BLaER1 (cell line): Measurements from ENCODE around the gene ISL1.

Experiments
- H3K27ac ChIP-seq: shearing (Covaris generic); formaldehyde crosslinking; 2 replicates; pipeline ENCODE4 v1.8.1; 2022
- H3K27me3 ChIP-seq: shearing (Covaris generic); formaldehyde crosslinking; 2 replicates; pipeline ENCODE4 v1.8.1; 2022
- H3K36me3 ChIP-seq: shearing (Covaris generic); formaldehyde crosslinking; 2 replicates; pipeline ENCODE4 v1.8.1; 2022
- H3K4me1 ChIP-seq: shearing (Covaris generic); formaldehyde crosslinking; 2 replicates; pipeline ENCODE4 v1.8.1; 2022
- H3K4me2 ChIP-seq: shearing (Covaris generic); formaldehyde crosslinking; 2 replicates; pipeline ENCODE4 v1.8.1; 2022
- H3K4me3 ChIP-seq: shearing (Covaris generic); formaldehyde crosslinking; 2 replicates; pipeline ENCODE4 v1.8.1; 2022
- H3K9ac ChIP-seq: shearing (Covaris generic); formaldehyde crosslinking; 2 replicates; pipeline ENCODE4 v1.8.1; 2022
- H3K9me3 ChIP-seq: shearing (Covaris generic); formaldehyde crosslinking; 2 replicates; pipeline ENCODE4 v1.8.1; 2022
- H4K20me1 ChIP-seq: shearing (Covaris generic); formaldehyde crosslinking; 2 replicates; pipeline ENCODE4 v1.8.1; 2022
- Cebpa-rat ChIP-seq: shearing (Covaris generic); IDR thresholded peaks from 2 replicates; pipeline ENCODE4 v1.8.1; 2022

Gene ISL1

DNA sequence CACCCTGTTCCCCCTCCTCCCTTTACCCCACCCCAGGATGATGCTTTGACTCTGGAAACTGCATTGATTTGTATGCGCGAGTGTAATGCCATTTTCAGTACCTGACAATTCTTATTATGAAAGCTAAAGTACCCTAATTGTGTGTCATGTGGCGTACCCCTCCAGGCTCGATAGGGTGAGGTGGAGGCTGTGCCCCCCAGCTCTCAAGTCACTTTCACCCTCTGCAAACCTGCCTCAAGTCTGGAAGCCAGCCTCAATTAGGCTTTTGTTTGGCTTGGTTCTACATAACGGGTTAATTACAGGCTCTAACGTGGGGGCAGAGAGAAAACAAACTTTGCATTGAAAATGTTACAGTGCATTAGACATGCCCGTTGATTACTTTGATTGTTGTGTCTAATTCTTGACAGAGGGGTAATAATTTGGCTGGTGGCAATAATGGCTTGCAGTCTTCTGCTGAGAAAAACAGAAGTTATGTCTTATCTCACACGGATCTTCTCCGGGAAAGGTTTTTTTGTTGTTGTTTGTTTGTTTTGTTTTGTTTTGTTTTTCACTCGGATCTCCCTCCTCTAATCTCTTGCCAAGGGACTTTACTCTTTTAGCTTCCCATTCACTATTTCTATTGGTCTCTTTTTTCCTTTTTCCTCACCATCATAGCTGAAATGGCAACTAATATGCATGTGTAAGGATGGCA is 12.6 kb downstream of the ISL1 start:
- Histone ChIP-seq H3K27ac (no peak overlapping the region), H3K27me3 (no peaks in the 10 kb centered on the region; the same call in 1 of the 2 replicates), H3K9ac (no peak overlapping the region), H3K9me3 (peaks cover 12% of the 10 kb centered on the region), H3K4me1 (no peaks in the 10 kb centered on the region), H3K4me3 (no peak overlapping the region), H4K20me1 (no peaks in the 10 kb centered on the region), H3K36me3 (no peaks in the 10 kb centered on the region), H3K4me2 (no peak overlapping the region)
- TF ChIP-seq Cebpa-rat: no peak

DNA sequence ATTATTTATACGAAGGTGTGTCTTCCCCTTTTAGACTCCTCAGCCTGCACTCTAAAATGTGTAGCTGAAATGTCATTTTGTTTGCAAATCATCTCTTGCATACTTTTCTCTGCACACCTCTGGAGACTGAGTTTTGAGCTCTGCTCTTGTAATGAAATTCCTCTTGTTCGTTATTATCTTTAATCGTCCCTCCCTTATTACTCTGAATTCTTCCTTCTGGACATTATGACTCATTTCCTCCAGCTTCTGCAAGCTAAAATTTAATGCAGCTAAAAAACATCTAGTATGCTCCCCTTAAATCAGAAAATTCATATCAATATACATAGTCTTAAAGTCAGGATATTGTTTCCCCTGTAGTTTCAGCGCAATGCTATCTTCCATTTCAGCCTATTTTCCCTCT is 13.5 kb downstream of the ISL1 start:
- Histone ChIP-seq H3K27ac (no peak overlapping the region), H3K36me3 (no peaks in the 10 kb centered on the region), H3K4me2 (no peak overlapping the region), H4K20me1 (no peaks in the 10 kb centered on the region), H3K4me1 (no peaks in the 10 kb centered on the region), H3K9me3 (peaks cover 12% of the 10 kb centered on the region), H3K9ac (no peak overlapping the region), H3K4me3 (no peak overlapping the region), H3K27me3 (no peaks in the 10 kb centered on the region; the same call in 1 of the 2 replicates)
- TF ChIP-seq Cebpa-rat: no peak

DNA sequence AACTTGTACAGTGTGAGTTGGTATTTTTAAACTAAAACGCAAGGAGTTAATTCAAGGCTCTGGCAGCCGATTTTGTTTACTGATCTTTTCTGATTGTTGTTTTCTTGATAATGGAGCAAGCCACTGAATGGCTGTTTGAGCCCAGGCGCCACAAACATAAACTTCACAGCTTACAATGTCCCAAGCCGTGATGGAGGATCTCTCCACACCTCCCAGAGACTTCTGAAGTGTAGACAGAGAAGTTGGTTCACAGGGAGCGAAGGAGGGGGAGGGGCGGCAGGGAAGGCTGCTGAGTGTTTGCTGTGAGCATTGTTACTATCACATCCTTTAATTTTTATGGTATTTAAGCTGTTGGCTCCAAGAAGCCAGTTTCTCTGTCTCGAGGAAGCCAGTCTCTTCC is 14.7 kb downstream of the ISL1 start:
- H4K20me1 ChIP-seq: no peaks in the 10 kb centered on the region
- no peak overlapping the region for H3K27ac ChIP-seq
- no peaks in the 10 kb centered on the region for H3K36me3 ChIP-seq
- no peak overlapping the region for H3K4me2 ChIP-seq
- H3K4me3 ChIP-seq: no peak overlapping the region
- no peak for TF ChIP-seq Cebpa-rat
- no peaks in the 10 kb centered on the region for H3K4me1 ChIP-seq
- H3K27me3 ChIP-seq: no peaks in the 10 kb centered on the region; the same call in 1 of the 2 replicates
- peaks cover 12% of the 10 kb centered on the region for H3K9me3 ChIP-seq
- H3K9ac ChIP-seq: no peak overlapping the region

DNA sequence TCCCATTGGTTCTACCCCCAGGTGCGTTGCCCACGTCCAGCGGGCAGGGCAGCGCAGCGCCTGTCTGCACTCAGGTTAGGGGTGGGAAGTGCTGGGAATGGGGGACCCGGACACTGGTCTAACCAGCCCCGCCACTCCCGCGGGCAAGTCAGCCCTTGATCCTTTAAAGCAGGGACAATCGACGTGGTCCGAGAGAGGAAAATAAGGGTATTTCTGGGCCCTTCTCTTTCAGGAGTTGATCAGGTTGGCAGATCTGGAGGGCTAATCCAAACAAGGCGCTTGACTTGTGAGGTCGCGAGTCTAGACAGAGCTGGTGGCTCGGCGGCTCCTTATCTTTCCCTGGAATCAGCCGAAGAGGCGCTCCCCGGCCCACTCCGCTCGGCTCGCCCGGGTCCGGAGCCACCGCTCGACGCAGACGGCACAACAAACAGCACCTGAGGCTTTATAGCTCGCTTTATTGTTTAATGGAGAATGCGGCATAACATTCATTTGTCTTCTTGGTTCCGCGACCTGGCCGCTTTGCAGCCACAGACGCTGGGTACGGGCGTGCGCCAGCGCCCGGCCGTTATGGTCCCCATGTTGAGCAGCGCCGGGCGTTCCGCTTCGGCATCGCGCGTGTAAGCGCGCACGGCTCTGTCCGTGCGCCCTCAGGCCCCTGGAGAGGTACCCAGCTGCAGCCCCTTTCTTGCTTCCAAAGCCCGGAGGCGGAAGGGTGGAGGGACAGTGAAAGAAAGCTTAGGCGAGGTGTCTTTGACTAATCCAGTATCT is 15.8 kb downstream of the ISL1 start:
- H3K4me3 ChIP-seq: no peak overlapping the region
- no peaks in the 10 kb centered on the region for H3K4me1 ChIP-seq
- no peak for TF ChIP-seq Cebpa-rat
- H3K27ac ChIP-seq: no peak overlapping the region
- H4K20me1 ChIP-seq: no peaks in the 10 kb centered on the region
- H3K9ac ChIP-seq: no peak overlapping the region
- no peaks in the 10 kb centered on the region for H3K36me3 ChIP-seq
- no peak overlapping the region for H3K4me2 ChIP-seq
- peaks cover 12% of the 10 kb centered on the region for H3K9me3 ChIP-seq
- H3K27me3 ChIP-seq: no peaks in the 10 kb centered on the region; the same call in 1 of the 2 replicates

DNA sequence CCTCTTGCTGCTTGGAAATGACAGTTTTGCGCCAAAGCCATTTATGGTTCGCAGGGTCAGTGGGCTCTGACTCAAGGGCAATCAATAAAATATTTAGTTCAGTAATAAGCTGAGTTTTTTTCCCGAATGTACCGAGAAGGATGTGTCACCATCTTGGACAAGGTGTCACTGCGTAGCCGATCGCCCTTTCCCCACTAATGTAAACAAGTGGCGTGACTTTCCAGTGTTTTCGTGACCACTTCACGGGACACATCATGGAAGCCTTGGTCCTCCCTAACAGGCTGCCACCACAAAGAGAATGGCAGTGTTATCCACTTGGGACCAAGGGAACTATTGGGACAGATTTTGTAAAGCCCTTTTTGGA is 16.4 kb downstream of the ISL1 start:
- H3K4me3 ChIP-seq: no peak overlapping the region
- H3K36me3 ChIP-seq: no peaks in the 10 kb centered on the region
- H3K4me1 ChIP-seq: no peaks in the 10 kb centered on the region
- no peaks in the 10 kb centered on the region for H4K20me1 ChIP-seq
- H3K4me2 ChIP-seq: no peak overlapping the region
- H3K27ac ChIP-seq: no peak overlapping the region
- H3K27me3 ChIP-seq: no peaks in the 10 kb centered on the region; the same call in 1 of the 2 replicates
- no peak for TF ChIP-seq Cebpa-rat
- peaks cover 12% of the 10 kb centered on the region for H3K9me3 ChIP-seq
- no peak overlapping the region for H3K9ac ChIP-seq

DNA sequence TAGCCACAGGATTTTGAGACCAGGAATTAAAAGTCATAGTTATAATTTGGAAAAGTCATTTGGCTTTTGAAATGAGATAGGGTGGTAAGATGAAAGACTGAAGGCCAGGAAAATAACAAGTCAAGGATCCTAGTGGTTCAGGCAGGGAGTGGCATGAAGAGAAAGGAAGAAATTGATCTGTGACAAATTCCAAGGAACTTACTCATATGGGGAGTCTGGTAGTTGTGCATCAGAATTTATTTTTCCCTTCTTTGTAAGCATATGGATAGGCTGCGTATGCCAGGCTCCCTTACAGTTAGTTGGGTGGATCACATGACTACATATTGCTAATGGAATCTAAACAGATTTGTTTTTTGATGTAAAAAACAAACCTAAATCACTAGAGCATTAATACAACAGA is 21.0 kb downstream of the ISL1 start:
- Histone ChIP-seq H3K4me1 (no peaks in the 10 kb centered on the region), H3K27ac (no peak overlapping the region), H3K36me3 (no peaks in the 10 kb centered on the region), H3K4me3 (no peak overlapping the region), H3K9ac (no peak overlapping the region), H3K27me3 (no peaks in the 10 kb centered on the region; the same call in 1 of the 2 replicates), H3K9me3 (peaks cover 3% of the 10 kb centered on the region), H3K4me2 (no peak overlapping the region), H4K20me1 (no peaks in the 10 kb centered on the region)
- TF ChIP-seq Cebpa-rat: no peak

DNA sequence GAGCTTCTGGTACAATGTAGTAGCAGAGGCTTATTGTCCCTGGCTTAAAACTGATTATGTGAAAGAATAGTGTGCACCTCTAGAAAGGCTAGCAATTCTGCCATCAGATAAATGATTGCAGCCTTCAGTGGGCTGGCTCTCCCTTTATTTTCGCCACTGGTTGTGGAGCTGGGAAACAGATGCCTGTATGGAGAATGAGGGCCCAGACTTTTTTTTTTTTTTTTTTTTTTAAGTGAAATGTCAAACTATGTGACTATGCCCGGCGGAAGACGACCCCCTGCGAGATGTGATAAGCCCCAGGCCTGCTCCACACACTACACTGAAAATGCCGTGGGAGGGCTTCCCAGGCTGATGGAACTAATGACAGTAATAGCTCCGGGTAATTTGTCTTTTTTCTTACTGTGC is 28.7 kb downstream of the ISL1 start:
- Histone ChIP-seq H3K4me3 (no peak overlapping the region), H4K20me1 (no peaks in the 10 kb centered on the region), H3K9ac (no peak overlapping the region), H3K4me2 (no peak overlapping the region), H3K27ac (no peak overlapping the region), H3K9me3 (no peaks in the 10 kb centered on the region), H3K4me1 (no peaks in the 10 kb centered on the region), H3K36me3 (no peaks in the 10 kb centered on the region), H3K27me3 (no peaks in the 10 kb centered on the region)
- no peak for TF ChIP-seq Cebpa-rat

DNA sequence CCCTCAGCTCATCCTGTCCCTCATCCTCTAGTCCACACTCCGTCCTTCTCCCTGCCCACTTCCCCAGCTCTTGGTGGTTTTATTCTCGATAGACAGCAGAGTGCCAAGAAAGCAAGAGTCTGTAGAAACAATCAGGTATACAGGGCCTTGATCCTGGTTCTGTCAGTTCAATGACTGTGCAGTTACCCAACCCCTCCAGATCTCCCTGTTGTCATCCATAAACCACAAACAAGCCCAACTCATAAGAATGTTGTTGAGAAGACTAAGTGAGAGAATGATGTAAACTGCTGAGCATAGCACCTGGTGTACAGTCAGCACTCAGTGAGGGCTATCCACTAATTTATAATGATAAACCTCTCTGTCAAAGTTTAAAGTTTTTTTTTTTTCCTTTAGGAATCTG is 31.3 kb downstream of the ISL1 start:
- H3K27ac ChIP-seq: no peak overlapping the region
- no peaks in the 10 kb centered on the region for H4K20me1 ChIP-seq
- no peaks in the 10 kb centered on the region for H3K36me3 ChIP-seq

DNA sequence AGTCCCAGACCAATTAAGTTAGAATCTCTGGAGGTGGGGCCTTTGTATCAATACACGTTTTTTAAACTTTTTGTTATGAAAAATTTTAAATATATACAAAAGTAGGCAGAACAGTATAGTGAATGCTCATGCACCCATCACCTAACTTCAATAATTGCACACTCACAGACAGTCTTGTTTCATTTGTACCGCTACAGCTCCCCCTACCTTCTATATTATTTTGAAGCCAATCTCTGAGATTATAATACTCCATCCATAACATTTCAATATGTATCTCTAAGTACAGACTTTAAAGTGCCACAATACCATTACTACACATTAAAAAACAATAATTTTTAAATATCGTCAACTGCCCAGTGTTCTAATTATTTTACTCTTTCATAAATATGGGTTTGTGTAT is 32.9 kb downstream of the ISL1 start:
- Histone ChIP-seq H3K4me1 (no peaks in the 10 kb centered on the region), H3K9me3 (no peaks in the 10 kb centered on the region), H3K9ac (no peak overlapping the region), H3K27ac (no peak overlapping the region), H3K4me3 (no peak overlapping the region), H3K27me3 (no peaks in the 10 kb centered on the region), H4K20me1 (no peaks in the 10 kb centered on the region), H3K4me2 (no peak overlapping the region), H3K36me3 (no peaks in the 10 kb centered on the region)
- TF ChIP-seq Cebpa-rat: no peak

More for the DNA sequence above, 31.3 kb downstream of the ISL1 start:
- Histone ChIP-seq H3K4me3 (no peak overlapping the region), H3K27me3 (no peaks in the 10 kb centered on the region), H3K9ac (no peak overlapping the region), H3K4me1 (no peaks in the 10 kb centered on the region), H3K4me2 (no peak overlapping the region), H3K9me3 (no peaks in the 10 kb centered on the region)
- no peak for TF ChIP-seq Cebpa-rat

DNA sequence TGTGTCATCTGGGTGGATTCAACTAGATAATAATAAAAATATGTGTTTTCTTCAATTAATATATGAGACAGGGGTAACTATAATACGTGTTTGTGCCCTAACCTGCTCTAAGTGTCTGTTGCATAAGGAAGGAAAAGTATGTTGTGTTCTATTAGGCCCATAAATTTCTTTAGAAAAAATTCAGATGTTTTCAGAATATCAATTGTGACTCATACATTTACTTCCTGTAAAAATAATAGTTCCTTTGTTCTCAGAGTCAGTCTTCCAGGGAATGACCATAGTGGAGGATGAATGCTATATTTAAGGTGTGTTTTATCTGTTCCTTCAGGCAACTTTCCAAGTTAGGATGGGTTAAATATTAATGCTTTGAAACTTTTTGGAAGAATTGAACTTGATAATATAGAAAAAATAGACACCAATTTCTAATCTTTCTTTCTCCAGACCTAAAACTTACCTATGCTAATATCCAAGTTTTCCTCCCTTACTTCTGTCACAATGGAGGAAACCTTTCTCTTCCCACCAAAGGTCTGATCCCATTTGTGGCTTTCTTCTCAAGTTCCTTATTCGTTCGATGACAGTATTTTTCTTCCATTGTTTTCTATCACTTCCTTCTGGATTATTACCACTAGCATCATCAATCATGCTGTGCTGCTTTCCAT is 49.9 kb downstream of the ISL1 start:
- no peaks in the 10 kb centered on the region for H3K36me3 ChIP-seq
- no peak overlapping the region for H3K4me2 ChIP-seq
- H4K20me1 ChIP-seq: no peaks in the 10 kb centered on the region
- no peaks in the 10 kb centered on the region for H3K4me1 ChIP-seq
- TF ChIP-seq Cebpa-rat: no peak
- no peak overlapping the region for H3K4me3 ChIP-seq
- H3K9me3 ChIP-seq: no peaks in the 10 kb centered on the region
- H3K9ac ChIP-seq: no peak overlapping the region
- H3K27ac ChIP-seq: no peak overlapping the region
- no peaks in the 10 kb centered on the region for H3K27me3 ChIP-seq
